ENCODE results near the gene SCNN1A.

The SCNN1A gene

DNA sequence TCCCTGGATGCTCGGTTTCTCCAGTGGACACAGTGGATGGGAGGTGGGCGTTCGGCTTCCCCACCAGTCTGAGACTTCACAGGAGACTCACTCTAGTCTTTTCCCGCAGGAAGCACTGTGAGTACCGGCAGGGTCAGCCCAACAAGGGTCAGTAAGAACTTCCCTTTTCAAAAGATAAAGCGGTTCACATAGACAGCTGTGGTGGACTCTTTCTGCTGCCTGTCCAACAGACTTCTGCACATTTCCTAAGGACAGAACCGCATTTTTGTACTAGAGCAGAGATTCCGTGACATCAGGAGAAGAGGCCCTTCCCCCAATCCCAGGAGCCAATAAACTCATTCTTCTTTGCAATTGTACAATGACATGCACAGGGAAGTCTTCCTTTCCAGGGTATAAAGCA is 19.0 kb upstream of the SCNN1A start:
- DNase-seq (ENCODE audit: low read depth): no peak
- TF ChIP-seq, protein P1, sequence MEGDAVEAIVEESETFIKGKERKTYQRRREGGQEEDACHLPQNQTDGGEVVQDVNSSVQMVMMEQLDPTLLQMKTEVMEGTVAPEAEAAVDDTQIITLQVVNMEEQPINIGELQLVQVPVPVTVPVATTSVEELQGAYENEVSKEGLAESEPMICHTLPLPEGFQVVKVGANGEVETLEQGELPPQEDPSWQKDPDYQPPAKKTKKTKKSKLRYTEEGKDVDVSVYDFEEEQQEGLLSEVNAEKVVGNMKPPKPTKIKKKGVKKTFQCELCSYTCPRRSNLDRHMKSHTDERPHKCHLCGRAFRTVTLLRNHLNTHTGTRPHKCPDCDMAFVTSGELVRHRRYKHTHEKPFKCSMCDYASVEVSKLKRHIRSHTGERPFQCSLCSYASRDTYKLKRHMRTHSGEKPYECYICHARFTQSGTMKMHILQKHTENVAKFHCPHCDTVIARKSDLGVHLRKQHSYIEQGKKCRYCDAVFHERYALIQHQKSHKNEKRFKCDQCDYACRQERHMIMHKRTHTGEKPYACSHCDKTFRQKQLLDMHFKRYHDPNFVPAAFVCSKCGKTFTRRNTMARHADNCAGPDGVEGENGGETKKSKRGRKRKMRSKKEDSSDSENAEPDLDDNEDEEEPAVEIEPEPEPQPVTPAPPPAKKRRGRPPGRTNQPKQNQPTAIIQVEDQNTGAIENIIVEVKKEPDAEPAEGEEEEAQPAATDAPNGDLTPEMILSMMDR (IDR thresholded peaks at IDR 0.05; ENCODE audit: control insufficient read depth, insufficient read depth, low read depth, low read length, missing control alignments): no peak
- no peak overlapping the region for H3K4me3 ChIP-seq (ENCODE audit: control insufficient read depth, low read depth, low read length)

- TF ChIP-seq, protein P1 (IDR thresholded peaks at IDR 0.05; ENCODE audit: control insufficient read depth, insufficient read depth, low read depth, low read length, missing control alignments): no peak
- no peak for DNase-seq (ENCODE audit: low read depth)
Observed at GRCh38 chr12:6393109-6393508, 17.7 kb upstream of the SCNN1A start.

DNA sequence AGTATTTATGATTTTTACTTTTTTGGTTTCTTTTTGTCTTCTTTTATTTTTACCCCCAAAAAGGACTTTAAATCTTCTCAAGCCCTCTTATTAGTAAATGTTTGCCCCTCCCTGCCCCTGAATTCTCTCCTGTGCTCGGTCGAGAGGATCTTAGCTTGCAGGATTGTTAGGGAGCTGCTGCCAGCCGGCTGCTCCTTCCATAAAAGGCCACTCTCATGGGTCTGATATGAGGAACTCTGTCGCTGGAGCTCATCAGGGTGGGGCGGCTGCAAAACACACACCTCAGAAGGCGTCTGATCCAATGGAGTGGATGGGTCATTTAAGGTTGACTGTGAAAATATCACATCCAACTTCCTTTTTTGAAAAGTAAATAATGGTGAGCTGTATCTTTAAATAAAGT is 17.1 kb upstream of the SCNN1A start:
- TF ChIP-seq, protein P1 (IDR thresholded peaks at IDR 0.05; ENCODE audit: control insufficient read depth, insufficient read depth, low read depth, low read length, missing control alignments): no peak
- no peak for DNase-seq (ENCODE audit: low read depth)
- no peak overlapping the region for H3K4me3 ChIP-seq (ENCODE audit: control insufficient read depth, low read depth, low read length)

More at GRCh38 chr12:6393109-6393508, 17.7 kb upstream of the SCNN1A start:
- H3K4me3 ChIP-seq (ENCODE audit: control insufficient read depth, low read depth, low read length): no peak overlapping the region

- no peak for DNase-seq (ENCODE audit: low read depth)
- H3K4me3 ChIP-seq (ENCODE audit: control insufficient read depth, low read depth, low read length): no peak overlapping the region
- TF ChIP-seq, protein P1 (IDR thresholded peaks at IDR 0.05; ENCODE audit: control insufficient read depth, insufficient read depth, low read depth, low read length, missing control alignments): no peak
Observed at GRCh38 chr12:6391013-6391412, 15.7 kb upstream of the SCNN1A start.

- TF ChIP-seq, protein P1 (IDR thresholded peaks at IDR 0.05; ENCODE audit: control insufficient read depth, insufficient read depth, low read depth, low read length, missing control alignments): no peak
- H3K4me3 ChIP-seq (ENCODE audit: control insufficient read depth, low read depth, low read length): no peak overlapping the region
- no peak for DNase-seq (ENCODE audit: low read depth)
Observed at GRCh38 chr12:6390084-6390799, 14.9 kb upstream of the SCNN1A start.

DNA sequence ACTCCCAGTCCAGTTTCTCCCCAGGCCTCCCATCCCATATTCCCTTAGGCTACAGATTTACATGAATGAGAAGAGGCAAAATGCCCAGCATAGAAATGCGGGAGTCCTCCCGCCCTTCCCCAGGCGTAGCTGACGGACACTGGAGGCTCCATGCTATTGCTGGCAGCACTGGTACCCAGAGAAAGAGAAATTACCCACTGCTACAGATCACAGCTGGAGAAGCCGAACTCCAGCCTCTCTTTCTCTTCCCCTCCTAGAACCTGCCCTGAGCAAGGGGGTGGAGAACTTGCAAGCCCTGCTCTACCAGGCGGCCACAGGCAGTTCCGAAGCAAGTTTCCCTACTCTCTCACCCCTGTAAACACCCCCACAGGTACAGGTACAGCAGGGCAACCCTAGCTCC is 12.2 kb upstream of the SCNN1A start:
- TF ChIP-seq, protein P1 (IDR thresholded peaks at IDR 0.05; ENCODE audit: control insufficient read depth, insufficient read depth, low read depth, low read length, missing control alignments): no peak
- DNase-seq (ENCODE audit: low read depth): no peak
- no peak overlapping the region for H3K4me3 ChIP-seq (ENCODE audit: control insufficient read depth, low read depth, low read length)

Measured in AG09309 (cell line).